NCI-H187 treated with DMSO at 0.1 percent for 48 hours (cell line): ENCODE results near the gene RAB27A.
A peak's percentile ranks its signal among the peaks of the same experiment; 100 is the strongest.

Experiments
- DNase-seq: peaks from one replicate; lab custom pipeline; 2025; lab: John Stamatoyannopoulos, UW

The RAB27A gene

GRCh38 chr15:55222588-55222987 is 67.0 kb downstream of the RAB27A start:
- DNase-seq = no peak

GRCh38 chr15:55221090-55222011 is 68.3 kb downstream of the RAB27A start:
- DNase-seq = no peak

DNA sequence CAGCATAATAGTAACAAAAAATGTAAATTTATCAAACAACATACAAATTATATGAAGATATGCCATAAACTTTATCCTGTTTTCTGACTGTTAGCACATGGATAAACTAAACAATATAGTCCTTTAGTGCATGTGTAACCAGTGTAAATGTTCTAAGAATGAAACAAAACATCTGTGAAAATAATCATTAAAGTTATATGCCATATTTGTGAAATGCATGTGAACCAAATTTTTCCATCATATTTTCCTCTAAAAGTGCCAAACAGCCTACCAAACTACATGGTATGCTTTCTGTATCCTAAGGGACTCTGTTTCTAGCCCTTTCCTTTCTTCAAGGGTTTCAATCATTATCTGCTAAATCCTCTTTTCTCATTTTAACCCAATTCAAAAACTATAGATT is 69.0 kb downstream of the RAB27A start:
- DNase-seq = no peak

DNA sequence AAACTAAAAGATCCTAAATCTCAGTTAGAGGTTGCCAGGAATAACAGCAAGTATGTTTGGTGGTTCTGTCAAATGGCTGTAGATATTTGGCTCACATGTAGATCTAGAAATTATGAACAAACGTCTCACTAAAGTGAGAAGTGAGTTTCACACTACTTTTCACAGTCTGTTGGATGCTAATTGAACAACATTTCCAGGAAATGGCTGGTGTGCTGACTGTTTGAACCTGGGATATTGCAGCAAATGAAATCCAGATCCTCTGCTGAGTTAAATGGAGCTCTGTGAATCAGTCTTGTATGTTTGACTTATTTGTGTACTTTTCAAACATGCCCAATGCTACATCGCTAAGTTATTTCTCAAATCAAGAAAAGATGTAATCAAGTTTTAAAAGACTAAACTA is 71.6 kb downstream of the RAB27A start:
- DNase-seq = no peak

- DNase-seq = no peak
These were observed 85.1 kb downstream of the RAB27A start for GRCh38 chr15:55204464-55204863.

- DNase-seq = no peak
These were observed 87.4 kb downstream of the RAB27A start for GRCh38 chr15:55202206-55202605.

DNA sequence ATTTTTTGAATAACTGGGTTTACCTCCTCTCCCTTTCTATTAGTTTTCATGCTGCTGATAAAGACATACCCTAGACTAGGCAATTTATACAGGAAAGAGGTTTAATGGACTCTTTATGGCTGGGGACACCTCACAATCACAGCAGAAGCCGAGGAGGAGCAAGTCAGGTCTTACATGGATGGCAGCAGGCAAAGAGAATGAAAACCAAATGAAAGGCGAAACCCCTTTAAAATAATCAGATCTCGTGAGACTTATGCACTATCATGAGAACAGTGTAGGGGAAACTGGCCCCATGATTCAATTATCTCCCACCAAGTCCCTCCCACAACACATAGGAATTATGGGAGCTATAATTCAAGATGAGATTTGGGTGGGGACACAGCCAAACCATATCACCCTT is 90.9 kb downstream of the RAB27A start:
- no peak for DNase-seq

DNA sequence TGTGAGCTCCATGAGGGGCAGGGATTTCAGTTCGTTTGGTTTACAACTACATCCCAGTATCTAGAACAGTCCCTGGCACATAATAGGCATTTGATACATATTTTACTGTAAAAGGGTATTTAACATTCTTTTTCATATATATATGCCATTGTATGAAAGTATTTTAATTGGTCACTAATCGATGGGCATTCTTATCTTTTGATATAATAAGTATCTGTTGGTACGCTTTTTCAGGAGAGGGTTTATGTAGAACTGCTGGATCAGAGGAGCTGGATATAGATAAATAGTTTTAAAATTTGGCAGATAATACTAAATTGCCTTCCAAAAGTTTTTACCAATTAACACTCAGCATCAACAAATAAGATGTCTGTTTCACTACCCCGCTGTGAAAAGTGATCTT is 91.9 kb downstream of the RAB27A start:
- no peak for DNase-seq

- DNase-seq = no peak
These were observed 92.3 kb downstream of the RAB27A start for GRCh38 chr15:55197362-55197705.

- DNase-seq = peak; percentile 70
These were observed 92.9 kb downstream of the RAB27A start, which contains the start of gene RSL24D1 for GRCh38 chr15:55196458-55197361. RSL24D1 (minus strand) TSS chr15:55196941; CDS start chr15:55196890, 51 bp downstream.

DNA sequence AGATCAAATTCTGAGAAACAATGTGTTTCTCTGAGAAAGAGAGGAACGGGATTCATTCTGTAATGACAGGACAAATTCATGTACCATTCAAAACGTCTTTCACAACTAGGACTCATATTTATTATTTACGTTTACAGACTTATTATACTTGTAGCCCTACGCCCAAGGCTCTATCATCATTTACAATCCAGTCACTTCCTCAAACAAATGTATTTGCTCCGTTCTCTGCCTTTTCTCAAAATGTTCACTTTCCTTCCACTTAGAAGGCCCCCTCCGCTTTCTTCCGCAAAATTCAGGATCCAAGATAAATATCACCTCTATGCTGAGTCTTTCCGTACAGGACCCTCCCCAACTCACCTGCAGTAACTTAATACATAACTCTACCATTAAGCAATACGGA is 93.6 kb downstream of the RAB27A start:
- DNase-seq = no peak

- DNase-seq = no peak
These were observed 95.4 kb downstream of the RAB27A start for GRCh38 chr15:55194256-55194655.

DNA sequence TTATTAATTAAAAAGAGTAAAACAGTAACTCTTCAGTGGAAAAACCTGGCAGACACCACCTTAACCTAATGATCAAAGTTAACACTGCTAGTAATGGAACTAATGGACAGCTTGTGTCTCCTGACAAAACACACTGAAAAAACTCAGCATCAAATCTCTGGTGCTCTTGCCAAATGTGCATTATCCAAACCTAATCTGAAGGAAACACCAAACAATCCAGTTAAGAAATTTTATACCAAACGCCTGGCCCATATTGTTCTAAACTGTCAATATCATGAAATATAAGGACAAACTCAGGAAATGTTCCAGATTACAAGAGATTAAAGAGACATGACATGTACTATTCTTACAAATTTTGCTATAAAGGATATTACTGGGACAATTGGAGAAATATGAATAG is 103.3 kb downstream of the RAB27A start:
- DNase-seq = no peak

DNA sequence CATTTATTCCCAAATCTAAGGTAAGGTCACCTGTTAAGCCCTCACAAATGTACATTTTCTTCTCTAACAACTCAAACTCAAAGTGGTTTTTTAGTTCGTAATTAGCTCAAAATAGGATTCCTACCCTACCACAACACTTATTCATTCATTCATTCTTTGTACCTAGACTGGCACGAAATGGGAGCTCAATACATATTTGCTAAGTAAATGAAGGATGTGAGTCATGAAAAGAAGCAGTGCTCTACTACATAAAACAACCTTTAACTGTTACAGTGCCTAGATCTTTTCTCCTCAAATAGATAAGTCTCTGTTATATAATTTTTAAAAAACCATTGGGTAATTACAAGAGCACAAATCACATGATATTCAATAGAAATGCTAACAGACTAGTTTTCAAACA is 105.9 kb downstream of the RAB27A start:
- DNase-seq = no peak

DNA sequence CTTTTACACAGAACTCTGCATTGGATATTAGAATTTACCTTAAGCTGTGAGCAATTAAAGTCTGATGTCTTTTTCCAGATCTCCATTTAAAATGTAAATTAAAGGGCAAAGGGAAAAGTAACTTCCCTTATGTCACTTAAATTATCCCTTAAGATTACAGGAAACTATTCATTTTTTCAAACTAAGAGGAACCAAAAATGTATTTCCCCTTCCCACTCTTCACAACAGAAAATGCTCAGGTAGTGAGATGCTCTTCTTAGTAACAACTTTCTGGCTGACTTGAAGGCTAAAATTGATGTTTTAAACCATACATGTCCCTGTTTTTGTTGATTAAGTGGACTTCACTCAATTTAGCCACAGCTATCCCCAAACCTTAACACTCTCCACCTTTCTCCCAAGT is 110.5 kb downstream of the RAB27A start:
- no peak for DNase-seq

DNA sequence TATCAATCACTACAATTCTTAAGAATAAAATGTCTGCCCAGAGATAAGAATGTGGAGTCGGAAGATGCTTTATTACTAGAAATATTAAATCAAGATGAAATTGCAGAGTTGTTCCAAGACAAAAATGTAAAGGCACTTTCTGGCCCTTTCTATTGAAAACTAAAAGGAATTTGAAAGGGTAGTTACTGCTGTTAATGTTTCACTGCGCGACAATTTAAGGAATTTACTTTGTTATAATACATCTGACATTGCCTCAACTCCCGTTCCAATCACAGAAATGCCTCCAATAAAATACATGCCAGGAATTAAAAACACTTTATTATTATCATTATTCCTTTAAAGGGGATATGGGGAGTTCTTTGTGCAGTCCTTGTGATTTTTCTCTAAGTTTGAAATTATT is 119.3 kb downstream of the RAB27A start:
- no peak for DNase-seq

DNA sequence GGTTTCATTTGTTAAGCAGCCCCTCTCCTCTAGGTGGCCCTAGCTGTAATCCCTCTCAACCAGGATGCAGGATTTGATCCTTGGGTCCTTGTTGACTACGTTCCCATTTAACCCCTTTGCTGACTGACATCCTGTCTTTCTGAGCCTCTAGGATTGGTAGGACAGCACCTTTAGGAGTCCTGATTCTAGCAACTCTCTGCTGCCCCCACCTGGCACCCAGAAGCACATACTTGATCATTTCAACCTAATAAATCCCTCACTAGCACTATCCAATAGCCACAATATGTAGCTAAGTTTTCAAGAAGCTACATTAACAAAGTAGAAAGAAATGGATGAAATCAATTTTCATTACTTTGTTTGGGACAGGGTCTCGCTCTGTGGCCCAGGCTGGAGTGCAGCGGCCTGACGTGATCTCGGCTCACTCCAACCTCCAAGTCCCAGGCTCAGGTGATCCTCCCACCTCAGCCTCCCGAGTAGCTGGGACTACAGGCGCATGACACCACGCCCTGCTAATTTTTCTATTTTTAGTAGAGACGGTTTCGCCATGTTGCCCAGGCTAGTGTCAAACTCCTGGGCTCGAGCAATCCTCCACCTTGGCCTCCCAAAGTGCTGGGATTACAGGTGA is 121.2 kb downstream of the RAB27A start:
- no peak for DNase-seq

- no peak for DNase-seq
These were observed 125.3 kb downstream of the RAB27A start for GRCh38 chr15:55164284-55164683.
